Measurements from ENCODE around the gene FBLIM1. TPM values are rescaled to one million over a fixed set of nuclear protein-coding genes. Genes with fewer than 3 reads are reported as not detected.
A peak's percentile ranks its signal among the peaks of the same experiment; 100 is the strongest.

Gene FBLIM1
- total RNA-seq, 4 donors from 2014 or later, result 50.3 to 502 (median 337) TPM

GRCh38 chr1:15727866-15728534 lies 30.6 kb upstream of the FBLIM1 start:
- H3K27me3 ChIP-seq, result no peaks in the 10 kb centered on the region
- H3K27ac ChIP-seq, result no peak overlapping the region
- DNase-seq, result no peak
- no peaks in the 10 kb centered on the region for H3K9me3 ChIP-seq
- TF ChIP-seq CTCF (IDR thresholded peaks at IDR 0.05) (no peak), POLR2A (IDR thresholded peaks at IDR 0.05) (no peak)
- no peak overlapping the region for H3K4me3 ChIP-seq
- H3K36me3 ChIP-seq, result peaks cover 0 to 90% (median 0%) of the 10 kb centered on the region in 3 donors
- no peaks in the 10 kb centered on the region for H3K4me1 ChIP-seq

GRCh38 chr1:15728937-15729657 lies 29.5 kb upstream of the FBLIM1 start:
- H3K27ac ChIP-seq, result no peak overlapping the region
- no peak for TF ChIP-seq CTCF (IDR thresholded peaks at IDR 0.05)
- no peak for TF ChIP-seq POLR2A (IDR thresholded peaks at IDR 0.05)

GRCh38 chr1:15730423-15730822 lies 28.2 kb upstream of the FBLIM1 start:
- no peak for TF ChIP-seq CTCF (IDR thresholded peaks at IDR 0.05)
- no peak for TF ChIP-seq POLR2A (IDR thresholded peaks at IDR 0.05)
- no peak for DNase-seq
- H3K27me3 ChIP-seq, result no peaks in the 10 kb centered on the region
- no peaks in the 10 kb centered on the region for H3K9me3 ChIP-seq
- no peak overlapping the region for H3K4me3 ChIP-seq
- peak overlapping the region in 1 of 4 donors; percentile 25 for H3K27ac ChIP-seq
- peaks cover 0 to 9% (median 0%) of the 10 kb centered on the region in 4 donors for H3K4me1 ChIP-seq
- peaks cover 0 to 92% (median 0%) of the 10 kb centered on the region in 3 donors for H3K36me3 ChIP-seq

More at GRCh38 chr1:15728937-15729657, 29.5 kb upstream of the FBLIM1 start:
- DNase-seq, result no peak
- Histone ChIP-seq H3K27me3 (no peaks in the 10 kb centered on the region), H3K4me1 (no peaks in the 10 kb centered on the region), H3K4me3 (no peak overlapping the region), H3K9me3 (no peaks in the 10 kb centered on the region), H3K36me3 (peaks cover 0 to 95% (median 0%) of the 10 kb centered on the region in 3 donors)

- Histone ChIP-seq H3K36me3 (peaks cover 0 to 87% (median 0%) of the 10 kb centered on the region in 3 donors), H3K4me3 (no peak overlapping the region), H3K9me3 (no peaks in the 10 kb centered on the region), H3K27me3 (no peaks in the 10 kb centered on the region), H3K4me1 (peaks cover 0 to 13% (median 0%) of the 10 kb centered on the region in 4 donors), H3K27ac (no peak overlapping the region)
- no peak for TF ChIP-seq POLR2A (IDR thresholded peaks at IDR 0.05)
- TF ChIP-seq CTCF (IDR thresholded peaks at IDR 0.05), result no peak
- no peak for DNase-seq
These were observed 27.7 kb upstream of the FBLIM1 start for GRCh38 chr1:15730936-15731335.

- no peak for TF ChIP-seq CTCF (IDR thresholded peaks at IDR 0.05)
- no peak for TF ChIP-seq POLR2A (IDR thresholded peaks at IDR 0.05)
- no peak overlapping the region for H3K27ac ChIP-seq
- H3K36me3 ChIP-seq, result peaks cover 0 to 76% (median 0%) of the 10 kb centered on the region in 3 donors
- H3K9me3 ChIP-seq, result no peaks in the 10 kb centered on the region
- DNase-seq, result peak in 1 of 3 donors; percentile 47
- no peaks in the 10 kb centered on the region for H3K27me3 ChIP-seq
- H3K4me3 ChIP-seq, result no peak overlapping the region
- H3K4me1 ChIP-seq, result peaks cover 0 to 19% (median 0%) of the 10 kb centered on the region in 4 donors
These were observed 26.6 kb upstream of the FBLIM1 start for GRCh38 chr1:15731735-15732685.

Data from Peyer's patch (tissue), 4 donors.